SK-MEL-5 (cell line): ENCODE data around the gene DCAF8L1. TPM values are rescaled to one million over a fixed set of nuclear protein-coding genes. Genes with fewer than 3 reads are reported as not detected.
"Not testable (repeated sequence)": the region's sequence is repeated elsewhere in the genome, so short reads cannot be mapped to it uniquely, and the experiment has no call there.

Experiments used
- DNase-seq: peaks from one replicate; pipeline ENCODE4 v3.0.0-alpha.2; 2016; ENCODE audit warnings: low read depth, low spot score
- in situ Hi-C: cut with HindIII; loops from 2 replicates; pipeline ENCODE4 v1.10.0; 2016; ENCODE audit warnings: low sequenced_read_pairs, high pct_unique_total_duplicates, low pct_unique_long_range_greater_than_20kb
- polyA plus RNA-seq, 2 experiments: library from polyadenylated mRNA; depleted of rRNA; stranded (reverse); fragments of >200 nt; gene quantifications; 2 replicates each; pipeline ENCODE4 v1.2.3, GENCODE V29; 2015
- total RNA-seq: library from RNA; depleted of rRNA; stranded (reverse); fragments of >200 nt; shearing (Covaris generic); gene quantifications from 2 replicates; pipeline ENCODE4 v1.2.3, GENCODE V29; 2014; rRNA removed

DCAF8L1 gene
- total RNA-seq, result 0.03 TPM in 1 of 2 replicates, not detected in the other
- not detected in 2 replicates for polyA plus RNA-seq (2015; cell fraction: cytosol; rRNA removed)
- polyA plus RNA-seq (2015; cell fraction: nucleus; rRNA removed), result not detected in 2 replicates

- in situ Hi-C loops, result no loop called here
These were observed at the start of gene DCAF8L1 for GRCh38 chrX:27981349-27981748. TSS of gene DCAF8L1 (minus strand) at chrX:27981449. CDS start at chrX:27981334, 115 bp downstream.

DNA sequence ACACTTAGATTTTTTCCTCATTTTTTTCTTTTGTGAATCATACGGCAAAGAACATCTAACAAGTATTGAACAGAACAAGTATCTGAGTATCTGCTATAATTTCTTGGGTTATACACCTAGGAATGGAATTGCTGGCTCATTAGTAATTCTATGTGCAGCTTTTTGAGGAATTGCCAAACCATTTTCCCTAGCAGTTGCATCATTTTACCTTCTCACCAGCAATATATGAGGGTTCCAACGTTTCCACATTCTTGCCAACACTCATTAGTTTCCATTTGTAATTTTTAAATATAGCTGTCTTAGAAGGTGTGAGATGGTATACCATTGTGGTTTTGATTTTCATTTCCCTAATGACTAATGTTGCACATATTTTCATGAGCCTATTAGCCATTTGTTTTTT lies 41.1 kb upstream of the DCAF8L1 start:
- in situ Hi-C loops, result no loop called here
- no peak for DNase-seq

More at GRCh38 chrX:27981349-27981748, at the start of gene DCAF8L1:
- no peak for DNase-seq

DNA sequence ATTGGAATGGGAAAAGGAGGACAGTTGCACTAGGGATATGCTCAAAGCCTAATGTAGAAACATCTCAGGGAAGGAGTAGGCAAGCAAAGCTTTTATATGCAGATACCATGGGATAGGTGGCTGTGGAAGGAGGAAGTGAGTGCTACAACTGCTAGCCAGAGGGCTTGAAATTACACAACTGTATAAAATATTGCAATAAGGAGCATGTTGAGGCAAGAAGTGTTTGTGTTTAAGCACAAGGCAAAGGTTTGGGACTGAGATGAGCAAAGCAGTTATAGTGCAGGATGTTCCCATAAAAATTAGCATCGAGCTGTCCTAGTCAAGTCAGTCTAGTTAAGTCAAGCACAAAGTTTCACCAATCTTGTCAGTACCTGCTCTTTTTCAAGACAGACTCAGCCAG lies 35.6 kb upstream of the DCAF8L1 start:
- in situ Hi-C loops, result no loop called here
- DNase-seq, result no peak

DNA sequence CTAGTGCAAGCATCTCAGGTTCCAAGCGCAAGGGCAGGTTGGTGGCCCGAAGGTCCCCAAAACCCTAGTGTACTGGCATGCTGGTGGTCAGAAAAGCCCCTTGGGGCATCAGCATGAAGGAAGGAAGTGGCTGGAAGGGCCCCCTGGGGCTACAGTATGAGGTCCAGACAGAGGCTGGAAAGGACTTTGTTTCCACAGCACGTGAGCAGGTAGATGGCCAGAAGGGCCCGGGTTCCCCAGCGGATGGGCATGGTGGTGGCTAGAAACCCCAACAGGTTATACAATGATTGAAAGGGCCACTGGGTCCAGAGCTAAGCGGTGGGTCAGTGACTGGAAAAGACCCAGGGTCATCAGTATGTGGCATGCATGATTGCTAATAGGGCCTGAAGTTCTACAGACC lies 34.7 kb upstream of the DCAF8L1 start:
- in situ Hi-C loops, result no loop called here
- DNase-seq, result no peak

GRCh38 chrX:28010875-28011274 lies 29.6 kb upstream of the DCAF8L1 start:
- in situ Hi-C loops, result no loop called here
- no peak for DNase-seq

- in situ Hi-C loops, result no loop called here
- DNase-seq, result no peak
These were observed 17.4 kb upstream of the DCAF8L1 start for GRCh38 chrX:27998666-27999065.

DNA sequence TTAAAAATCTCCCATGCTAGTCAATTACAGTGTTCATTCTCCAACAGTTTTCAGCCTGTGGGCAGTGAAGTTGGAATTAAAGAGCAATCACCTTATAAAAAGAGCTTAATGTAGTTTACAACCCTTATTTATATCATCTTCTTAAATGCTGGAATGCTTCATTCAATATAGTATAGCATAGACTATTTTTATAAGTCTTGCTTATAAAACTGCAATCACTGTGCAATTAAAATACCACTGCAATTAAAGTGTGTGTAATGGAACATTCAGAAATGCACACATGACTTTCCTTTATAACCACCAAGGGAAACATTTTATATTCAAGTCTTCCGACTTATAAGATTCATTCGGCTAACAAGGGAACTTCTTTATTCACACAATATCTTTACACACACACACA lies 16.4 kb upstream of the DCAF8L1 start:
- no peak for DNase-seq
- in situ Hi-C loops, result no loop called here

DNA sequence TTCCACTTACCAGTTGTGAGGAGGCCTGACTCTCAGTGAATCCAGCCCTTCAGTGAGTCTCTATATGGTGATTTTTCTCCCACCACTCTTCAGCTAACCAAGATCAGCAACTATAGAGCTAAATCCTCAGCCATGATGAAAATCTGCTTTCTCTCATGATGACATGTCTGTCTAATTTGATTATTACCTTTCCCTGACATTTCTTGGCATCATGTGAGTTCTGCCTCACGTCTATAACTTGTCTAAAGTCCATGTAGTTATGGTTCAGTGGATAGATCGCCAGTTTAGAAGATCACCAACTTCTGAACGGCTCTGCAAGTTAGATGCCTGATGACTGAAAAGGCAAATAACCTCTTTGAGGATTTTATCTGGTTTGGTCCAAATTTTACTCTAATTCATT lies 14.9 kb upstream of the DCAF8L1 start:
- in situ Hi-C loops, result no loop called here
- DNase-seq, result no peak

- no peak for DNase-seq
- in situ Hi-C loops, result no loop called here
These were observed 14.4 kb upstream of the DCAF8L1 start for GRCh38 chrX:27995611-27996010.

- no peak for DNase-seq
- in situ Hi-C loops, result no loop called here
These were observed 6.8 kb upstream of the DCAF8L1 start for GRCh38 chrX:27987862-27988646.

- DNase-seq, in situ Hi-C loops: not testable (repeated sequence)
These were observed 4.3 kb downstream of the DCAF8L1 start for GRCh38 chrX:27976934-27977333.

GRCh38 chrX:27976284-27976683 lies 5.0 kb downstream of the DCAF8L1 start:
- in situ Hi-C loops, result no loop called here
- DNase-seq, result peak; percentile 23

GRCh38 chrX:27968878-27969277 lies 12.4 kb downstream of the DCAF8L1 start:
- in situ Hi-C loops, result no loop called here
- no peak for DNase-seq

DNA sequence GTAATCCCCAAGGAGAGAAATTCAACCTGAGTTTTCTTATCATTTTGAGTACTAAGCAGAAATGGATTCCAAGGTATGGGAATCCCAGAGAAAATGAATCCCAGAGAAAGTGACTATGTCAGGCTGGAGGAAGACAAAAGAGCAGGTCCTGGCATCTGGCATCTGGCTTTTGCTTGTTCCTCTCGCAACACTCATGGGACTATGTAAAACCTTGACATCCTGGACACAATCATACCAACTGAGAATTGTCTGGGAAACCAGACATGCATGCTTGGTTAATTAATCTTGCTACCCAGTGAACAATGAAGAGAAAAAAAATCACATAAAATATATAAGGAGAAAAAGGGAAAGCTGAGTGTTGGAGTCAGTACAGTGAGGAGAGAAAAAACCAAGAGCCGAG lies 12.9 kb downstream of the DCAF8L1 start:
- in situ Hi-C loops, result no loop called here
- DNase-seq, result no peak

DNA sequence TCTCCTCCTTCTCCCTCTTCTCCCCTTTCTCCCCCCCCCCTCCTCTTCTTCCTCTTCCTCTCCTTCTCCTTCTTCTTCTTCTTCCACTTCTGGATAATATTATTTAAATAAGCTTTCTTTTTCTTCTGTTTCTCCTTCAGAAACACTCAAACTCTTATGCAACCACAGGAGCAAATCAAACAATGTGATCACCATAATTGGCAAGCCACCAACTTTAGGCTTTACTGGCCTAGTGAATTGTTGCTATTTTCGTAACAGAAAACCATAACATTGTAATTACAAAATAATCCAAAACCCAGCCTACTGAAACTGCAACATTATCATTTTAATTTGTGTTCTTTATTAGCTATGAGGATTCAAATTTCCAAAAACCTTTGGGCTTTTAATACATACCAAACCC lies 14.3 kb downstream of the DCAF8L1 start:
- in situ Hi-C loops, result no loop called here
- DNase-seq, result no peak

- in situ Hi-C loops, result no loop called here
- no peak for DNase-seq
These were observed 14.8 kb downstream of the DCAF8L1 start for GRCh38 chrX:27966492-27966891.

DNA sequence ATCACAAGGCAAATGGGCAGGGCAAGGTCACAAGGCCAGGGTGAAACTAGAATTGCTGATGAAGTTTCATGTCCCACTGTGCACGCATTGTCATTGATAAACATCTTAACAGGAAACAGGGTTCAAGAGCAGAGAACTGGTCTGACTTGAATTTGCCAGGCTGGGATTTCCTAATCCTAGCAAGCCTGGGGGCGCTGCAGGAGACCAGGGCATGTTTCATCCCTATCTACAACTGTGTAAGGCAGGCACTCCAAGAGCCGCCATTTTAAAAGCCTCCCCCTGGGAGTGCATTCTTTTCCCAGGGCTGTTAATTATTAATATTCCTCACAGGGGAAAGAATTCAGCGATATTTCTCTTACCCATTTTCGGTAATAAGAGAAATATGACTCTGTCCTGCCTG lies 15.9 kb downstream of the DCAF8L1 start:
- in situ Hi-C loops, DNase-seq: not testable (repeated sequence)

DNA sequence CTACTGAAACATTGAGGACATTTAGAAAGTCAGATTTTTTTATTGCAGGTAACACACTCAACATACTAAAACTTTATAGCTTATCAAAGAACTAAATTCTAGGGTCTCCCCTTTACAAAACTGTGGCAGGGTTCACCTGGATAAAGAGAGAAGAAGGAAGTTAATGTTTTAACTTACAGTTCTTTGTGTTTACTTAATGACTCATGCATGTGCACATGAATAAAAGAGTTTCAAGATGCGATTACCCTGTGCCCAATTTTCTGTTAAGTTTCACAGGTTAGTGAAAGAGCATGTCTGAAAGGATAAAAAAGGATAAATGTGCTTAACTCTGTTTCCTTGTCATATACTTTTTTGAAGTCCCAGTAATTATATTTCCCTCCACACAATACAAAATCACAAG lies 16.8 kb downstream of the DCAF8L1 start:
- no peak for DNase-seq
- in situ Hi-C loops, result no loop called here

DNA sequence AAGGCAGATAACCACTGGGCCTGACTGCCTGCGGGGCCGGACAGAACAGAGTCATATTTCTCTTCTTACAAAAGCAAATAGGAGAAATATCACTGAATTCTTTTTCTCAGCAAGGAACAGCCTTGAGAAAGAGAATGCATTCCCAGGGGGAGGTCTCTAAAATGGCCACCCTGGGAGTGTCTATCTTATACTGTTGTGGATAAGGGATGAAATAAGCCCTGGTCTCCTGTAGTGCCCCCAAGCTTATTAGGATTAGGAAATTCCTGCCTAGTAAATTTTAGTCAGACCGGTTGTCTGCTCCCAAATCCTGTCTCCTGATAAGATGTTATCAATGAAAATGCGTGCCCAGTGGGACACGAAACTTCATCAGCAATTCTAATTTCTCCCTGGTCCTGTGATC lies 20.8 kb downstream of the DCAF8L1 start:
- in situ Hi-C loops, DNase-seq: not testable (repeated sequence)
